H1 (cell line): ENCODE measurements around the gene MYPN.

Source experiments
- CTCF ChIP-seq, 3 experiments: IDR thresholded peaks; 1 replicate in 2 of 3; 2 replicates in 1 of 3; pipeline versions ENCODE4 v1.5.1 to v1.6.1; 2011; ENCODE audit warnings: low read length in 3 of 3, mild to moderate bottlenecking in 3 of 3, inconsistent platforms in 2 of 3, low read depth in 1 of 3, moderate library complexity in 1 of 3; ENCODE audit not compliant: insufficient read depth in 1 of 3; ENCODE audit errors: control extremely low read depth in 1 of 3
- EZH2 ChIP-seq: fragments of 200-600 bp; sonication (generic); IDR thresholded peaks from 2 replicates; pipeline ENCODE4 v1.7.1; 2012; ENCODE audit warnings: low read depth, mild to moderate bottlenecking, moderate library complexity, low read length, inconsistent platforms; ENCODE audit not compliant: severe bottlenecking

DNA sequence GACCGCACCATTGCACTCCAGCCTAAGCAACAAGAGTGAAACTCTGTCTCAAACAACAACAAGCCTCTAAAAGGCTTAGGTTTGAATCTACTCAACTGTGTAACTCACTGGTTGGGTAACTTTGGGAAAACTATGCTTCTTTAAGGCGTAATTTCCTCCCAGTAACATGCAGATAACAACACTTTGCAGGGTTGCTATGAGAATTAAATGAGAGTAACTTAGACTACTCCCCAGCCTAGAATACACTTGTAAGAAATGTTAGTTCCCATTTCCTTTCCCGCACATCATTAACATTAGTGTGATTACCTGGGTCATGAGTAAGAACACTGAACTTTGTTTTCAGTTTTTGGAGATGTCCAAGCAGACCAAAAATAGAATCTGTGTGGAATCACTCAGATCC lies 5.4 kb upstream of the MYPN start:
- TF ChIP-seq CTCF (IDR thresholded peaks at IDR 0.05; ENCODE audit: control extremely low read depth in 1 of 3, insufficient read depth in 1 of 3, low read depth in 1 of 3, low read length in 3 of 3) (no peak), EZH2 (no peak)
